RKO (cell line): Measurements from ENCODE around the gene MMP11.
A peak's percentile ranks its signal among the peaks of the same experiment; 100 is the strongest.

Experiments
- DNase-seq: peaks from one replicate; pipeline ENCODE4 v3.0.0-alpha.2; 2016; ENCODE audit warnings: low spot score

The MMP11 gene

DNA sequence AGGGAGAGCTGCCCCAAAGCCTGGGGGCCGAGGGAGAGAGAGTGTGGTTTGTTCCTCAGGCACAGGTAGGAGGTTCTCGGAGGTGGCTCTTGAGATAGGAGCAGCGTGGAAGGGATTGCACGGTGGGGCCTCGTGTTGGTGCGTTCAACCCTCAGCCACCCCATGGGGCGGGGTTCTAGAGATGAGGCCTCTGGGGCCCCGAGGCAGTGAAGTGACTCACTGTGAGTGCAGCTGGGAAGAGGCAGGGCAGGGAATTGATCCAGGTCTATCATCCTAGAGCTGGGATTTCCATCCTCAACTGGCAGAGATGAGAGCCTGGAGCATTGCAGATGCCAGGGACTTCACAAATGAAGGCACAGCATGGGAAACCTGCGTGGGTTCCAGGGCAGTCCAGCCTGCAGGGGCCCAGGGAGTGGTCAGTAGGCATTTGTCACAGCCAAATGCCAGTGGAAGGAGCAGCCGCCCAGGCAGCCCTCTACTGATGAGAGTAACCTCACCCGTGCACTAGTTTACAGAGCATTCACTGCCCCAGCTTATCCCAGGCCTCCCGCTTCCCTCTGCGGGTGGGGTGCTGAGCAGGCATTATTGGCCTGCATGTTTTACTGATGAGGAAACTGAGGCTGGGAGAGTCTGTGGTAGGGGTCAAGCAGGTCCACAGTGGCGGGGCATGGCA lies 9.0 kb downstream of the MMP11 start:
- peak; percentile 55 for DNase-seq

DNA sequence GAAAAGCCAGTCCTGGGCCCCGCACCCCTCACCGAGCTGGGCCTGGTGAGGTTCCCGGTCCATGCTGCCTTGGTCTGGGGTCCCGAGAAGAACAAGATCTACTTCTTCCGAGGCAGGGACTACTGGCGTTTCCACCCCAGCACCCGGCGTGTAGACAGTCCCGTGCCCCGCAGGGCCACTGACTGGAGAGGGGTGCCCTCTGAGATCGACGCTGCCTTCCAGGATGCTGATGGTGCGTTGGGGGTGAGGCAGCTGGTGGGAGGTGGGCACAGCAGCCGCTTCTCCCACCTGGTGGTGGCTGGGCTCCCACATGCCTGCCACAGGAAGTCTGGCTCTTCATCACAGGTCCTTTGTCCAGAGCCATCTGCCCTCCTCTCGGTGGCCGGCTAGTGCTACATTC lies 9.6 kb downstream of the MMP11 start:
- no peak for DNase-seq

DNA sequence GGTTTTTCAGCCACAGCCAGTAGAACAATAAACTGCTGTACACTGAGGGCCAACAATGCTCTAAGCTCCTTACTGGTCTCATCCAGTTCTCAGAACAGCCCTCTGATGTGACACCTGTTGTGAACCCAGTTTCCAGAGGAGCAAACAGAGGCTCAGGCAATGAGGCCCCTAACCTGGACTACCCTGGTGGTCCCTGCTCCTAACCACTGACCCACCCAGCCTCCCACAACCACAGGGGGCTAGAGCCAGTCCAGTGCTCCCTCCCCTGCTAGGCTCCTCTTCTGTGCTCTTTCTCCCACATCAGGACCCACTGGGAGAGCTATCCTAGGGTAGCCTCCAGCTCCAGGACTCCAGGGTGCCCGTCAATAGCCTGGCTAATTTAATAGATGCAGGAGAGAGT lies 10.1 kb downstream of the MMP11 start:
- DNase-seq, result no peak

DNA sequence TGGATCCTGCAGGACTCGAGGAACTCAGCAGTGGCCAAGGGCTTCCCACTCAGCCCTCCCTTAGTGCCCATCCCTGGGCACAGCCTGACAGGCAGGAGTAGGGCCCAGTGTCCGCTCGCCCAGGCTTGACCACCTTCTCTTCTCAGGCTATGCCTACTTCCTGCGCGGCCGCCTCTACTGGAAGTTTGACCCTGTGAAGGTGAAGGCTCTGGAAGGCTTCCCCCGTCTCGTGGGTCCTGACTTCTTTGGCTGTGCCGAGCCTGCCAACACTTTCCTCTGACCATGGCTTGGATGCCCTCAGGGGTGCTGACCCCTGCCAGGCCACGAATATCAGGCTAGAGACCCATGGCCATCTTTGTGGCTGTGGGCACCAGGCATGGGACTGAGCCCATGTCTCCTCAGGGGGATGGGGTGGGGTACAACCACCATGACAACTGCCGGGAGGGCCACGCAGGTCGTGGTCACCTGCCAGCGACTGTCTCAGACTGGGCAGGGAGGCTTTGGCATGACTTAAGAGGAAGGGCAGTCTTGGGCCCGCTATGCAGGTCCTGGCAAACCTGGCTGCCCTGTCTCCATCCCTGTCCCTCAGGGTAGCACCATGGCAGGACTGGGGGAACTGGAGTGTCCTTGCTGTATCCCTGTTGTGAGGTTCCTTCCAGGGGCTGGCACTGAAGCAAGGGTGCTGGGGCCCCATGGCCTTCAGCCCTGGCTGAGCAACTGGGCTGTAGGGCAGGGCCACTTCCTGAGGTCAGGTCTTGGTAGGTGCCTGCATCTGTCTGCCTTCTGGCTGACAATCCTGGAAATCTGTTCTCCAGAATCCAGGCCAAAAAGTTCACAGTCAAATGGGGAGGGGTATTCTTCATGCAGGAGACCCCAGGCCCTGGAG lies 10.9 kb downstream of the MMP11 start:
- no peak for DNase-seq

DNA sequence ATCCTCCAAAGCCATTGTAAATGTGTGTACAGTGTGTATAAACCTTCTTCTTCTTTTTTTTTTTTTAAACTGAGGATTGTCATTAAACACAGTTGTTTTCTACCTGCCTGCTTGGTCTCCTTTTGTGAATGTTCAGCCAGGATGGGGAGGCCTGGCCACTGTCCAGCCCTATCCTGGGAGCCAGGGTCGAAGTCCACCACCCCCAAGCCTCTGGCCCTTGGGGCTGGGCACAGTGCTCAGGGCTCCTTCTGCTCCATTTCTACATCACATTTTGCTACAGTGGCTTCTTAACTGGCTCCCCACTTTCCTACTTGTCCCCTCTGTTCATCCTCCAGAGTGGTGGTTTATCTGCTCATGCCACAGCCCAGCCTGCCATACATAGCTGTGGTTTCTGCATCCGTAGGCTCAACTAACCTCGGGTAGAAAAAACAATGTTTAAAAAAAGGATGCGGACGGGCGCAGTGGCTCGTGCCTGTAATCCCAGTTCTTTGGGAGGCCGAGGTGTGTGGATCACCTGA lies 11.6 kb downstream of the MMP11 start:
- DNase-seq, result no peak

DNA sequence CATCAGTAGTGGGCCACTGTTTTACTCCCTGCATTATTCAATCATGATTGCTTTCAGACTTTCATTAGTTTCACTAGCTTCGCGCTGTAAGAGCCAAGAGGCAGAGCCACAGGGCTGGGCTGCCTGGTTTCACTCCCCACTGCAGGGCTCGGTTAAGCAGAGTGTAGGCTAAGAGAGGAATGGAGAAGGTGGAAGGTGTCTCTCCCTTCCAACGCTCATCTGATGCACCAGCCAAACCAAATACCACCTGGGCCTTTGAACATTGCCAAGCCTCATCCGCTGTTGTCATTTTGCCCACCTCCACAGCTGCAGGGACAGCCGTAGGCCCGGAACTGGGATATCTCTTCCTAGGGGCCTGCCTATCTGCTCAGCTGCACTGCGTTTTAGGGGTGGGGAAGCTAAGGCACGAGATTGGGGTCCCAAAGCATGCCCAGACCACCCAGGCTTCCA lies 13.6 kb downstream of the MMP11 start:
- no peak for DNase-seq

DNA sequence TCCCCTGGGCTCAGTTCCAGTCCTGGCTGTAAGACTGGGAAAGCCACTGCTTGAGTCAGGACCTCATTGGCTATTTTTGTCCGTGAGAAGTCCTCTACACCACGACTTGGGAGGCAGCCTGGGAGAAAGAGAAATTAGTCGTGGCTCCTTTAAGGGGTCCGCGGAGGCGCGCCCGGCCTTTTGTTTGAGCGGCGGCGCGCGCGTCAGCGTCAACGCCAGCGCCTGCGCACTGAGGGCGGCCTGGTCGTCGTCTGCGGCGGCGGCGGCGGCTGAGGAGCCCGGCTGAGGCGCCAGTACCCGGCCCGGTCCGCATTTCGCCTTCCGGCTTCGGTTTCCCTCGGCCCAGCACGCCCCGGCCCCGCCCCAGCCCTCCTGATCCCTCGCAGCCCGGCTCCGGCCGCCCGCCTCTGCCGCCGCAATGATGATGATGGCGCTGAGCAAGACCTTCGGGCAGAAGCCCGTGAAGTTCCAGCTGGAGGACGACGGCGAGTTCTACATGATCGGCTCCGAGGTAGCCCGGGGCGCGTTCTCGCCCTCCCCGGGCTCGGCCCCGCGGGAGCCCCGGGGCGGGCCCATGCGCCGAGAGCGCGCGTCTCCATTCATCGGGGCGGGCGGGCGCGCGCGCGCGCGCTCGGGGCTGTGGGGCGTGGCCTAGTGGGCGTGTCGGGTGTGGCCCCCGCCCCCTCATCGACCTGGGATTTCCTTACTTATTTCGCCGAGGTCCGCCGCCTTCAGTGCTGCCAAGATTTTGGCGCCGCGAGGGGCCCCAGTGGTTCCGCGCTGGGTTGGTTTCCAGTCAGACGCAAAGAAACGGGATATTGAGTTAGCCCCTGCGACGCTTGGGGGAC lies 14.3 kb downstream of the MMP11 start, which contains the start of gene SMARCB1:
TSS of gene SMARCB1 (plus strand) at position 215 of the 848 bp plus-strand sequence. CDS start at position 419, 204 bp downstream.
- DNase-seq, result peak; percentile 90

DNA sequence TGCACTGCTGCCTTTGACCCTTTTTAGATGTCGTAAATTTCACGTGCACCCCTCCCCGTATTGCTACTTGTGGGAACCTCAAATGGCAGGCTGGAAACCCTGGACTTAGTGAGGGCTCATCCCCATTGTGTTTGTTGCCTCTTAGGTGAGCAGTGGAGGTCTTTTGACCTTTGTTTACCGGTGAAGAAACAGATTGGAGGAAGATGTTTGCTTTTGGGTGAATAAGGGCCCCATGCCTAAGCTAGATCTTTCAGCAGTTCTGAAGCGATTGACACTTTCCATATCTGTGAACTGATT lies 14.9 kb downstream of the MMP11 start:
- DNase-seq, result no peak

DNA sequence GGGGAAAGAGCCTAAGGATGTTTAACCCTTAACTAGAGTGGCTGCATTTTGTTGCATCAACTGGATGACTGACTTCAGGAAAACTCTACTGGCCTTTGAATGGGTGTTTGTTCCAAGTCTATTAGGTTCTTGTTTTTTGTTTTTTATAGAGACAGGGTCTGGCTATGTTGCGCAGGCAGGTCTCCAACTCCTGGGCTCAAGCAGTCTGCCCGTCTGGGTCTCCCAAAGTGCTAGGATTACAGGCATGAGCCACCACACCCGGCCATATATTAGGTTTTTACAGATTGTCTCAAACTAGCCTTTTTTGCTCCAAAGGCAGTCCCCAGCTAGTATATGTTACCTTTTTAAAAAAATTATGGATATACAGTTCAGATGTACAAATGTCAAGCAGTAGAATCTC lies 15.3 kb downstream of the MMP11 start:
- no peak for DNase-seq

DNA sequence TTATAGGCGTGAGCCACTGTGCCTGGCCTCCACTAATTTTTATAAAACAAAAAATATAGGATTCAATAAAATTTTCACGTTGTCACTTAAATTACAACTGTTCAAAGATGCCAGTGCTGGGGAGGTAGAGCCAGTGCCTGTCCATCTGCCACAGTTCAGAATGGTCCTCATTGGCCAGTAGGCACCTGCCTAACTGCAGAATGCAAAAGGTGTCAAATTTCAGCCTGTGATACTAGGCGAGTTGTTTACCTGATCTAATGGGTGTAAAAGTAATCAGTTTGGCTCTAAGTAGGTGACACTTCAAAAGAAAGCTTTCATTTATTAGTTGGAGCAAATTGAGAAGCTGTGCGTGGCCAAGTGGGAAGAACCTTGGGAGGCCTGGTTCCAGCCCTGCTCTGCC lies 16.5 kb downstream of the MMP11 start:
- no peak for DNase-seq

DNA sequence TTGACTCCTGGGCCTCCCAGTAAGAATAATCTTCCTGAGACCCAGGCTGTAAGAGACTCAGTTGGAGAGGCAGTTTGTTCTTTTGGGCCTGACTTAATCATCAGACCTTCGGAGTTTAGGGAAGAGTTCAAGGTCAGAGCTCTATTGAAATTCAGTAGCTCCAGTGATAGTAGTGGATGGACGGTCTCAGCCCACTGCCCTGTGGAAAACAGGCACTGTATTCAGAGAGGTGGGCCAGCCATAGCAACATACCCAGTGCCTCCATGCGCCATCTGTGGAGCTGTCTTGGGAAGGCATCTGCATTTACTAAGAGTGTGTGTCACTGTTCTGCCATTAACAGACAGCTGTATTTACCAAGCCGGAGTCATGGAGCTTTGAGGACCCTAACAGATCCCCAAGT lies 17.0 kb downstream of the MMP11 start:
- no peak for DNase-seq

DNA sequence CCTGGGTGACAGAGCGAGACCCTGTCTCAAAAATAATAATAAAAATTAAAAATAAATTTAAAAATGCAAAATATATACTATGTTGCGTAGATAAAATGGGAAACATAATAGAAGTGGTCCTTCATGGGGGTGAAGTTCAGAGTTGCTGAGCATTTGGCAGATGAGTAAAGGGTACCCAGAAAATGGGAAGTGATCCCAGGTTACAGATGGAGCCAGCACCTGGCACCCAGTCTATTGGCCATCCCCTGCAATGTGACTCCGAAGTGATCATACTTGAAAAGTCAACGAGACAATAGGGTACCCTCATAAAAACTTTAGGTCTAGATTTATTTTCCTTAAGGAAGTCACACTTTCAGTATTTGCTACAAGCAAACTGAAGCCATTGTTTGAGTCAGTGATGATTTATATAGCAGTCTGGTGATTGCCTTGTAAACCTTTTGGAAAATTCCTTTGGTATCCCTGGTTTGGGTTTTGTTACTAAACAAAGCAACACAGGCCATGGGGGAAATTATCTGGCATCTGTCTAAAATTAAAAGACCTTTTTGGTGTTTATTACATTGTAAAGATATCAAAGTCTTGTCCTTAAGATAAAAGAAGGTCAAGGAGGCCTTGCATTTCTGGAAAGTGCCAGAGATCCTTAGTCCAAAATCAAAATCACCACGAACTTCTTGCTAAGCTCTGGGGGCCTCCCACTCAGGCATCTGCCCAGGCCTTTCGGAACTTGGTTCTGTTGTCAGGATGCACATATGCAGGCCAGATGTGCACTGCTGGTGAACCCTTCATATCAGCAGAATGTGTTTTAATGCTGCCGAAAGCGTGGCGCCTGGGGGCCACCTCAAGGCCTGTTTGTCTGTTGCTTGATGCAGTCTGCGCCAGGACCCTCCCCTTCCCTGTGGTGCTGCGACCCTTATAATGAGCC lies 18.4 kb downstream of the MMP11 start:
- DNase-seq, result no peak

DNA sequence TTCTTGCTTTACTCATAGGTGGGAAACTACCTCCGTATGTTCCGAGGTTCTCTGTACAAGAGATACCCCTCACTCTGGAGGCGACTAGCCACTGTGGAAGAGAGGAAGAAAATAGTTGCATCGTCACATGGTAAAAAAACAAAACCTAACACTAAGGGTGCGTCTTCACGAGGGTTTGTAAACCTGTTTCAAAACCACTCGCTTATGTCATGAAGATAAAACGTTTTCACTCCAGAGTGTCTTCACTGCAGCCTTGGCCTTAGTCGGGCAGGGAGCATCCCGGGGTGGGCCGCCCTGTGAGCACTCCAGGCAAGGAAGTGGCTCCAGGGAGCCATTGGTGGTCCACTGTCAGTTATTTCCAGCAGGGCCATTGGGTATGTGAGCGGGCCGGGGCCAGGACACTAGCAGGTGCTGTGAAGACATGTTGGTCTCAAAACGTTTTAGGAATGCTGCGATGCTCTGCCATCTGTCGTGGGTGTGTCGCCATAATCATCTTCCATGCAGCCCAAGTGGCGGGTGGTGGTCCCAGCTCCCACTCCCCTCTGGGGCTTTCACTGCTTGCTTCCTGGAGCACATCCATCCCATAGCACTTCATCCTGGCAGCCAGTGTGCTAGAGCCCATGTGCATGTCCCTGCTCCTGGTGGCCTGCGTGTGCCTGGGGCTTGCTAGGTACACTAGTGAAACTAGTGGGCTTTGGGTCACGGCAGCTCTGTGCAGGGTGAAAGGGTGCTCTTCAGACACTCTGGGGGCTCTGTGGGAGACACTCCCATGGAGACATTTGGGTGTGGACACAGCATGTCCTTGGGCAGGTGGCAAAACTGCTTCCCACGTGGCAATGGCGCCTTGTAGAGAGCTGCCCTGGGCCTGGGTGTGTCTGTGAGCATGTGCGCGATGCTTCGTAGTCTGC lies 19.3 kb downstream of the MMP11 start:
- DNase-seq, result no peak

DNA sequence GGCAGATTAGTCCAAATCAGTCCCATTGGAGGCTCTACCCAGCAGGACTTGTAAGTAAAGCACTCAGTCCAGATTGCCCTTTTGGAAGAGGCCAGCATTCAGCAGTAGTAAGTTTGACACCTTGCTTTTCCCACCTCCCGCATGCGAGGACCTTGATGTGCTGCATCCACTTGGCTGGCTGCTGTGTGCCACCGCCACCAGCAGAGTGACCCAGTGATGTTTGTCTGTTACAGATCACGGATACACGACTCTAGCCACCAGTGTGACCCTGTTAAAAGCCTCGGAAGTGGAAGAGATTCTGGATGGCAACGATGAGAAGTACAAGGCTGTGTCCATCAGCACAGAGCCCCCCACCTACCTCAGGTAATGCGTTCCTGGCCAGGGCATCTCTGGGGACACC lies 20.7 kb downstream of the MMP11 start:
- no peak for DNase-seq

DNA sequence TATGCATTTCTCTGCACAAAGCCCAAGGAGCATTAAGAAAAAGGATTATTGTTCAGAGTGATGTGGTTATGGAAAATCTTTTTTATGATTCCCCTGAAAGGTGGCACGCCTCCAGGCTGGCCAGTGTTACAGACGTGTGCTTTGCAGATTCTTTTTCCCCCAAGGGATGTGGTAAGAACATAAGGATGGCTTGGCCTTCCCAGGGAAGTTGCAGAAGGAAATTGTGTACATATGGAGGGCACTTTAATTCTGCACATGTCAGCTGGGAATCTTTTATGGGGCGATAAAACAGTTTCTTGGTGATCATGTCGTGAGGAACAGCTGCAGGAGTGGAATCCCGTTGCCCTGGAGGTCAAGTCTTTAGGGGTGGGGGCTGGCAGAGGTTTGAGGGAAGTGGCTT lies 23.8 kb downstream of the MMP11 start:
- no peak for DNase-seq

DNA sequence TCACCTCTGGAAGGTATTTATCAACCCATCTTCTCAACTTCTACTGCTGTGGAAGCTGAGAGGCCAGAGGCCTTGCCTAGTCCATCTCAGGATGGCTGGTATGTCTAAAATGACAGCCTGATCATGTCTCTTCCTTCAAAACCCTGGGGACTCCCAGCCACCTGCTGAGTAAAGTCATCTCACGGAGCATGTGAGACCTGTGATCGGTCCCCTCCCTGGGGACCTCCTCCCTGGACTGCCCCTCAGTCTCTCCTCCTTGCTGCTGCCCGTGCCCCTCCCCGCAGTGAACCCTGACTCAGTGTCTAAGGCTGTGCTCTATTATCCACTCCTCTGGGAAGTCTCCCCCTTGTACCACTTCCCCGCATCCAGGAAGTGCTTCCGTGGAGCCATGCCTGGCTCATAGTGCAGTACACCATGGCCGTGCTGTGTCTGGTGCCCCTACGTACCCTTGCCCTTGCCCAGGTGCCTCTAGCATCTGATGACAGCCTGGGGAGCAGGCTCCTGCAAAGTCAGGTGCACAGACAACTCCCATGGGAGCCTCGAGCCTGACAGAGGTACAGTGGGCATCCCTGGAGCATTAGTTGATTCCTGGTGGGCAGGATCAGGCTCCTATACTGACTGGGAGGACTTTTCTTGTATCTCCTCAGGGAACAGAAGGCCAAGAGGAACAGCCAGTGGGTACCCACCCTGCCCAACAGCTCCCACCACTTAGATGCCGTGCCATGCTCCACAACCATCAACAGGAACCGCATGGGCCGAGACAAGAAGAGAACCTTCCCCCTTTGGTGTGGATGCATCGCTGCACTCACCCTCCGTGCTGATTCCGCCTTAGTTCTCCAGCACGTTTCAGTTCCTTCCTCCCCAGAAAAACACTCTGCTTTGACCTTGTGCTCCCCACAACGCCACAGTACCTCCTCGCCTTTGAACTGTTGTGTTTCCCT lies 27.9 kb downstream of the MMP11 start:
- no peak for DNase-seq

DNA sequence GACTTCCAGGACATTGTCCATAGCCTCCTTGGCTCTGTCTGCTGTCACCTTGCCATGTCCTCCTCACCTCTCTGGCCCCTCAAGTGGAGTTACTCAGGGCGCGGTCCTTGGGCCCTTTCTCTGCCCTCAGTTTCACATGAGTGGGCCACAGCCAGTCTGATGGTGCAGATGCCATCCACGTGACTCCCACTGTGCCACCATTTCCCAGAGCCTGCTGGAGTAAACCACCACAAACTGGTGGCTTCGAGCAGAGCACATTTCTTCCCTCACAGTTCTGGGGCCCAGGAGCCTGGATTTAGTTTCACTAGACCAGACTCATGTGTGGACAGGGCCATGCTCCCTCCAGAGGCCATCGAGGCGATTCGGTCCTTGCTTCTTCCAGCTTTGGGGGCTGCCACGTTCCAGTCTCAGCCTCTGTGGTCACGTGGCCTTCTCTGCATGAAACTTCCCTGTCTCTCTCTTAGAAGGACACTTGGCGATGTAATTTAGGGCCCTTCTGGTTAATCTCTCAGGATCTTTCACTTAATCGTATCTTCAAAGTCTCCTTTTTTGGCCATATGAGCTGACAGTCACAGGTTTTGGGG lies 28.7 kb downstream of the MMP11 start:
- no peak for DNase-seq

DNA sequence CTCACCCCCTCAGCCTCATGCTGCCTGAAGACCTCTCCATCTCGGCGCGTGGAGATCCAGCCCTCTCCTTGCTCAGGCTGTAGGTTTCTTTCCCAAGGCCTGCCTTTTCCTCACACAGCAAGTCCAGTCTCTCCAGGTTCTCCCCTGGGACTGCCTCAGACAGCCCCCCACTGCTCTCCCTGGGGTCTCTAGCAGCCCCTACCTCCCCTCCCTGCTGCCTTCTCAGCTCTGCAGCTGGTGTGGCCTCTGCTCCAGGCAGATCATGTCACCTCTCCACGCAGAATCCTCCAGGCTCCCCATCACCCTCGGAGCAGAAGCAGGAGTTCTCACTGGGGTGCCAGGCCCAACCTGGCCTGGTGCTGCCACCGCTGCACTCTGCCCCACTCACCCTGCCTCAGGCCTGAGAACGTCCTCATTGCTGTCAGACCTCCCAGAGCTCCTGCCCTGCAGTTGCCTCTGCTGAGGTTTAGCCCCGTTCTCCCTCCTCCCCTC lies 29.3 kb downstream of the MMP11 start:
- DNase-seq, result no peak
